IPS-11a (cell line): ENCODE results near the gene ZNF615.
"Not testable (repeated sequence)": the region's sequence is repeated elsewhere in the genome, so short reads cannot be mapped to it uniquely, and the experiment has no call there.

ENCODE experiments used
- H3K4me3 ChIP-seq: one replicate; pipeline ENCODE4 v1.5.1; 2013; ENCODE audit warnings: low read depth, low read length, control low read depth

The ZNF615 gene

GRCh38 chr19:52007806-52008557 lies at the start of gene ZNF615:
Gene ZNF615, minus strand, starts transcription at chr19:52008211. Its CDS starts 4,500 bp downstream, at chr19:52003711.
- peak within 1 kb of the TSS; percentile 95 for H3K4me3 ChIP-seq

GRCh38 chr19:52056480-52056879 lies 48.5 kb upstream of the ZNF615 start:
- H3K4me3 ChIP-seq: not testable (repeated sequence)

- not testable (repeated sequence) for H3K4me3 ChIP-seq
Measured at GRCh38 chr19:52051736-52052135, 43.7 kb upstream of the ZNF615 start.

GRCh38 chr19:52048555-52049501 lies 40.8 kb upstream of the ZNF615 start, which contains the start of gene ZNF432:
Gene ZNF432, minus strand, starts transcription at chr19:52048838. Its CDS starts 1,970 bp downstream, at chr19:52046868.
- H3K4me3 ChIP-seq: peak within 1 kb of the TSS; percentile 93

GRCh38 chr19:52039169-52039568 lies 31.2 kb upstream of the ZNF615 start:
- H3K4me3 ChIP-seq: no peak overlapping the region

- no peak overlapping the region for H3K4me3 ChIP-seq
Measured at GRCh38 chr19:52034051-52034728, 26.2 kb upstream of the ZNF615 start.

- peak overlapping the region; percentile 98 for H3K4me3 ChIP-seq
Measured at GRCh38 chr19:52028780-52029123, 20.7 kb upstream of the ZNF615 start.

- peak within 1 kb of the TSS; percentile 98 for H3K4me3 ChIP-seq
Measured at GRCh38 chr19:52028027-52028779, 20.2 kb upstream of the ZNF615 start, which contains the start of gene ZNF614. Gene ZNF614, minus strand, starts transcription at chr19:52028379. Its CDS starts 2,634 bp downstream, at chr19:52025745.

GRCh38 chr19:52026255-52026990 lies 18.4 kb upstream of the ZNF615 start:
- H3K4me3 ChIP-seq: not testable (repeated sequence)

GRCh38 chr19:52024478-52024877 lies 16.5 kb upstream of the ZNF615 start:
- not testable (repeated sequence) for H3K4me3 ChIP-seq

GRCh38 chr19:52022193-52022592 lies 14.2 kb upstream of the ZNF615 start:
- H3K4me3 ChIP-seq: no peak overlapping the region

GRCh38 chr19:52020506-52020905 lies 12.5 kb upstream of the ZNF615 start:
- H3K4me3 ChIP-seq: no peak overlapping the region

- H3K4me3 ChIP-seq: no peak overlapping the region
Measured at GRCh38 chr19:52010674-52011073, 2.7 kb upstream of the ZNF615 start.

- peak overlapping the region; percentile 95 for H3K4me3 ChIP-seq
Measured at GRCh38 chr19:52007451-52007805, 583 bp downstream of the ZNF615 start.

GRCh38 chr19:51994048-51994644 lies 13.9 kb downstream of the ZNF615 start:
- H3K4me3 ChIP-seq: no peak overlapping the region

- no peak overlapping the region for H3K4me3 ChIP-seq
Measured at GRCh38 chr19:51993422-51993821, 14.6 kb downstream of the ZNF615 start.

- H3K4me3 ChIP-seq: peak within 1 kb of the TSS; percentile 97
Measured at GRCh38 chr19:51986309-51987291, 21.4 kb downstream of the ZNF615 start, which contains the start of gene ZNF350. Gene ZNF350, minus strand, starts transcription at chr19:51986840. Its CDS starts 12,480 bp downstream, at chr19:51974360.

- no peak overlapping the region for H3K4me3 ChIP-seq
Measured at GRCh38 chr19:51983361-51983760, 24.6 kb downstream of the ZNF615 start.
